GM13977 (cell line): ENCODE data around the gene KIF20B.

ENCODE experiments used
- DNase-seq: peaks from one replicate; pipeline ENCODE4 v3.0.0; 2012; ENCODE audit warnings: low spot score
- in situ Hi-C: fragments of 300-500 bp; cut with MboI; formaldehyde crosslinking; loops from one replicate; pipeline ENCODE4 v1.12.0; 2022; ENCODE audit warnings: low sequenced_read_pairs, low pct_unique_long_range_greater_than_20kb, mixed read lengths, inconsistent platforms; ENCODE audit not compliant: unreplicated experiment
- TF ChIP-seq, protein P1 (sequence below): IDR thresholded peaks from 2 replicates; pipeline ENCODE4 v1.5.1; 2012; ENCODE audit warnings: mild to moderate bottlenecking, control low read depth; ENCODE audit not compliant: insufficient read depth; ENCODE audit errors: extremely low read depth, missing control alignments

Gene KIF20B

DNA sequence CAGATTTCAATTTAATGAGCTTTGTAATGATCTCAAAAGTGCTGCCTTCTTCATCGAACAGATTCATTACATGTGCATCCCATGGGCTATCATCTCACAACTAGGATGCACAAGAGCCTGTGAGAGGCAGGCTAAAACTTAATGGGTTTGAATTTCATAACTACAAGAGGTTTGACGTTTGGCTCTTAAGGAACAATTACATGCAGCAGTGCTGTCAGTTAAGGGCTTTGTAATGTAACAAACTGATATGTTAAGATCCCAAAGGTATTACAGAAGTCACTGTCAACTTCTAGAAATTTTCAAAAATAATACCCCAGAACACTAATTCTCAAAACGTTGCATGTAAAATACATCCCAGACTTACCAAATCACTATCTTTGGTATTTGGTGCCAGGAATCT lies 33.2 kb downstream of the KIF20B start:
- in situ Hi-C loops, result no loop called here
- no peak for DNase-seq
- TF ChIP-seq, protein P1, sequence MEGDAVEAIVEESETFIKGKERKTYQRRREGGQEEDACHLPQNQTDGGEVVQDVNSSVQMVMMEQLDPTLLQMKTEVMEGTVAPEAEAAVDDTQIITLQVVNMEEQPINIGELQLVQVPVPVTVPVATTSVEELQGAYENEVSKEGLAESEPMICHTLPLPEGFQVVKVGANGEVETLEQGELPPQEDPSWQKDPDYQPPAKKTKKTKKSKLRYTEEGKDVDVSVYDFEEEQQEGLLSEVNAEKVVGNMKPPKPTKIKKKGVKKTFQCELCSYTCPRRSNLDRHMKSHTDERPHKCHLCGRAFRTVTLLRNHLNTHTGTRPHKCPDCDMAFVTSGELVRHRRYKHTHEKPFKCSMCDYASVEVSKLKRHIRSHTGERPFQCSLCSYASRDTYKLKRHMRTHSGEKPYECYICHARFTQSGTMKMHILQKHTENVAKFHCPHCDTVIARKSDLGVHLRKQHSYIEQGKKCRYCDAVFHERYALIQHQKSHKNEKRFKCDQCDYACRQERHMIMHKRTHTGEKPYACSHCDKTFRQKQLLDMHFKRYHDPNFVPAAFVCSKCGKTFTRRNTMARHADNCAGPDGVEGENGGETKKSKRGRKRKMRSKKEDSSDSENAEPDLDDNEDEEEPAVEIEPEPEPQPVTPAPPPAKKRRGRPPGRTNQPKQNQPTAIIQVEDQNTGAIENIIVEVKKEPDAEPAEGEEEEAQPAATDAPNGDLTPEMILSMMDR, result no peak

DNA sequence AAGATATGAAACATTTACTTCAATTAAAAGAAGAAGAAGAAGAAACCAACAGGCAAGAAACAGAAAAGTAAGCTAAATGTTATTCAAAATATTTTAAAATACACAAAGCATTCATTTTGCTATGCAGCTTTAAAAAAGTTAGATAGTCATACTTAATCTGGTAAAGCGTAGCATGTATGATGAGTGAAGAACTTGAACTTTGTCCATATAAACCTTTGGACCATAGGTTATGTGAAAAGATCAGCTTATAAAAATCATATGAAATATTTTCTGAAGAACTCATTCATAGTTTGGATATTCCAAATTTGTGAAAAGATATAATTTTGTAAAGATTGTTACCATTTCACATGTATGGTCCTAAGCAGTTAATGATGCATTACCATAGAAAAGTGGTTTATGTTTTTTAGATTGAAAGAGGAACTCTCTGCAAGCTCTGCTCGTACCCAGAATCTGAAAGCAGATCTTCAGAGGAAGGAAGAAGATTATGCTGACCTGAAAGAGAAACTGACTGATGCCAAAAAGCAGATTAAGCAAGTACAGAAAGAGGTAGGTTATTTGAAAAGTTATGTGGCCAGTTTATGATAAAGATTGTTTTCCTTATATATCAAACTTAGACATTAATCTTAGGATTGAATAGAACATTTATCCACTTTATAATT lies 37.3 kb downstream of the KIF20B start:
- in situ Hi-C loops, result no loop called here
- DNase-seq, result peak; percentile 49
- TF ChIP-seq, protein P1, result no peak

DNA sequence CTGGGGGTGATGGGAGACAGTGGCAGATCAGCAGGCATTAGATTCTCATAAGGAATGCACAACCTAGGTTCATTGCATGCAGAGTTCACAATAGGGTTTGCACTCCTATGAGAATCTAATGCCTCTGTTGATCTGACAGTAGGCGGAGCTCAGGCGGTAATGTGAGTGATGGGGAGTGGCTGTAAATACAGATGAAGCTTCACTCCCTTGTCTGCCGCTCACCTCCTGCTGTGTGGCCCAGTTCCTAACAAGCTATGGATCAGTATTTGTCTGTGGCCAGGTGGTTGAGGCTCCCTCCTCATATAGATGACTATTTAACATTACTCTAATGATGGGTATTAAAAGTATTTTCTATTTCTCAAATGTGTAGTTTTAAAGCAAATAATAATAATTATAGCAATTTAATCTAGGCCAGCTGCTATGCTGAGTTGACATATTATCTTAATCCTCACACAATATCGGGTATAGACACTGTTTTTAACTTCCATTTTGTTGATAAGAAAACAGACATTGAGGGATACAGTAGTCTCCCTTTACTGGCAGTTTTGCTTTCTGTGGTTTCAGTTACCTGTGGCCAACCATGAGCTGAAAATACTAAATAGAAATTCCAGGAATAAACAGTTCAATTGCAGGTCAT lies 39.9 kb downstream of the KIF20B start:
- DNase-seq, result no peak
- TF ChIP-seq, protein P1, result no peak
- in situ Hi-C loops, result no loop called here

DNA sequence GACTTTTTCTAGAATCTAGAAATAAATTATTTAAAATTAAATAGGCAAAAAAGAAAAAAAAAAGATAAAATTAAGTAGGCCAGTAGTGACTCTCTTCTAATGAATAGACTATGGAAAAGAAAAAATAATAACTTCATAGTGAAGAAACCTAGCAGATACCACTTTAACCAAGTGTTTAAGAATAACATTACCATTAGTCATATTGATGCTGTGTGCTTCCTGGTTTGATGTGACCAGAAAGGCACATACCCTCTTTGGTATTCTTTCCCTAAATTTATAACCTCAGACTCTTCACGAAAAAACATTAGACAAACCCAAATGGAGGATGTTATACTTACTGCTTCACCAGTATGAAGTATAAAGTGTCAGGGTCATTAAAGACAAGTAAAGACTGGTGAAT lies 42.6 kb downstream of the KIF20B start:
- DNase-seq, result no peak
- TF ChIP-seq, protein P1, result no peak
- in situ Hi-C loops, result no loop called here

DNA sequence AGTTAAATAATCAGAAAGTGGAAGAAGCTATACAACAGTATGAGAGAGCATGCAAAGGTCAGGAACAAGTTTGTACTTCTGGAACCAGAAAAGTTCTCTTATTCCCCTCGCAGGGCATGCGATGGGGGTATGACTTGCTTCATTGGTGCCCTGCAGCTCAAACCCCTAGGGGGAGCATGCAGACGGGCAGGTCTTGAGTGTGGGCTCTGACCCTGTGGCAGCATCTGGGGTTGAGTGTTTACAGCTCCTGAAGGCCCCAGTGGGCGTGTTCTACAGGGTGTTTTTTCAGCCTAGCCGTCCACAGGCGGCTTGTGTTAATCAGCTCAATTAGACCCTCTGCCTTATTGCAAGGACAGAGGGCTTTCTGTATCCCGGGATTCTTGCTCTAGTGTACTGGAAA lies 44.5 kb downstream of the KIF20B start:
- no peak for DNase-seq

DNA sequence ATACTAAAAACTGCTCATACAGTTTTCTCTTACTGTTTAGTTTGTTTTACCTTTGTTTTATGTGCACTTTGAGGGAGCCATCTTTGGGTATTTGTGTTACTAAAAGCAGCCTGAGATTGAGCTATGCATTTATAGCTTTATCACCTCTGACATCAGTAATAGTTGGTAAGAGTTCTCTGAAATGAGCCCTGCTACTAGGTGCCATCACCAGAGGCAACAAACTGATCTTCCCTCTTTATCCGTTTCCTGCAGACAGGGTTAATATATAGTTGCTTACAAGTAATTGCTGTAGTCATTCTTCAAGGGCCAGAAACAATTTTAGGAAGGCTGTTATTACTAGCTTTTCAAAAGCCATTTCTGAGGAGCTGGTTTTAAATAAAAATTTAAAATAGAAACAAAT lies 49.1 kb downstream of the KIF20B start:
- in situ Hi-C loops, result no loop called here
- no peak for DNase-seq
- TF ChIP-seq, protein P1, result no peak

More for the DNA sequence above, 44.5 kb downstream of the KIF20B start:
- TF ChIP-seq, protein P1, result no peak
- in situ Hi-C loops, result no loop called here

DNA sequence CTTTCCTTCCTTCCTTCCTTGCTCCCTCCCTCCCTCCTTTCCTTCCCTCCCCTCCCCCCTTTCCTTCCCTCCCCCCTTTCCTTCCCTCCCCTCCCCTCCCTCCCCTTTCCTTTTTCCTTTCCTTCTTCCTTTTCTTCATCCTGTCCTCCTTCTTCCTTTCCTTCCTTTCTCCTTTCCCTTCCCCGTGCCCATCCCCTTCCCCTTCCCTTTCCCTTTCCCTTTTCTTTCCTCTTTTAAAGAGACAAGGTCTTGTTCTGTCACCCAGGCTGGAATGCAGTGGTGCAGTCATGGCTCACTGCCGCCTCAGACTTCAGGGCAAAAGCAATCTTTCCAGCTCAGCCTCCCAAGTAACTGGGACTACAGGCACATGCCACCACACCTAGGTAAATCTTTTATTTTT lies 54.0 kb downstream of the KIF20B start:
- no peak for DNase-seq
- in situ Hi-C loops, result no loop called here
- TF ChIP-seq, protein P1, result no peak
